ENCODE measurements around the gene PCDHGB6. TPM values are rescaled to one million over a fixed set of nuclear protein-coding genes. Genes with fewer than 3 reads are reported as not detected.
"Not testable (repeated sequence)": the region's sequence is repeated elsewhere in the genome, so short reads cannot be mapped to it uniquely, and the experiment has no call there.

Gene PCDHGB6
- total and polyA plus RNA-seq, 9 of the 15 experiments (the other 6 are each of a cell fraction or from before 2014, with no cell fraction given), result 0.01 to 0.11 (median 0.07) TPM; not detected in 1

DNA sequence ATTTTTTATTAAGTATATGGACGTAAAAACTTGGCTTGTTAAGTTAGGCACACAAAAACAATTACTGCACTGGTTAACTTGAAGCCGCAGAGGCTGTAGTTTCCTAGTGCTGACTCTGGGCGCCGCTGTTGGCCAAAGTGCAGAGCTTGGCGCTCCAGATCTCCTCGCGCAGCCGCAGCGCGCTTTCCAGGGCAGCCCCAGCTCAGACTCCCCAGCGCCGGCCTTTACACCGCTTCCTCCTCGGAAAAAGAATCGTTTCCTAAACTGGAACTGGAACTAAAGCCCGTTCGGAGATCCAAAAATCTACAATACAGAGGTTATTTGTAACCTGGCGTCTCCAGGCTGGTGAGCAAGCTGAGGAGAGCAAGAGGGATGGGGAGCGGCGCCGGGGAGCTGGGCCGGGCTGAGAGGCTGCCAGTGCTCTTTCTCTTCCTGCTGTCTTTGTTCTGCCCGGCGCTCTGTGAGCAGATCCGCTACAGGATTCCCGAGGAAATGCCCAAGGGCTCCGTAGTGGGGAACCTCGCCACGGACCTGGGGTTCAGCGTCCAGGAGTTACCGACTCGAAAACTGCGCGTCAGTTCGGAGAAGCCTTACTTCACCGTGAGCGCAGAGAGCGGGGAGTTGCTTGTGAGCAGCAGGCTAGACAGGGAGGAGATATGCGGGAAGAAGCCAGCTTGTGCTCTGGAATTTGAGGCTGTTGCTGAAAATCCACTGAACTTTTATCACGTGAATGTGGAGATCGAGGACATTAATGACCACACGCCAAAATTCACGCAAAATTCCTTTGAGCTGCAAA is 9.9 kb upstream of the PCDHGB6 start, which contains the start of gene PCDHGB5:
PCDHGB5 (plus strand) TSS at position 192 of the 796 bp plus-strand sequence; CDS start at position 373, 181 bp downstream.
- H3K9me1 ChIP-seq (ENCODE audit: control insufficient read depth, insufficient read depth, low read length); H3K4me2 ChIP-seq (ENCODE audit: insufficient read depth, low read length); intact Hi-C loops (cut with micrococcal nuclease); H3K9me3 ChIP-seq (replicated peaks; ENCODE audit: control insufficient read depth, insufficient read depth, low read depth, low read length); in situ Hi-C loops (cut with MboI); H3K79me2 ChIP-seq (ENCODE audit: control insufficient read depth, insufficient read depth, low read length); H3K9ac ChIP-seq (ENCODE audit: insufficient read depth in 1 of 2, low read depth in 2 of 2, low read length in 2 of 2); H2AFZ ChIP-seq (ENCODE audit: low read depth, low read length); H4K20me1 ChIP-seq (replicated peaks; ENCODE audit: control insufficient read depth, insufficient read depth, low read length); H3K36me3 ChIP-seq (ENCODE audit: control insufficient read depth, insufficient read depth, low read length); BruUV-seq (replicated peaks); H3K27ac ChIP-seq (ENCODE audit: extremely low read depth, low read depth, low read length); CTCF ChIA-PET (ENCODE audit: low intra/inter-chr PET ratio): not testable (repeated sequence)
- DNase-seq (ENCODE audit: extremely low read depth in 1 of 4, low spot score in 3 of 4) (peak in 3 of 4 experiments; percentile 13 to 58 (median 23)), FAIRE-seq (peak; percentile 48), ATAC-seq (peak; percentile 99)
- 6% methylated on average over 20 of the region's 43 CpGs for WGBS (ENCODE audit: insufficient coverage, low coverage, missing lambda C conversion rate)
- Histone ChIP-seq H3K4me1 (replicated peaks in 1 of 2; ENCODE audit: control insufficient read depth in 2 of 2, insufficient read depth in 2 of 2, low read length in 2 of 2) (peaks cover 0 to 14% of the 10 kb centered on the region in 2 experiments; a peak in 3 of 5 replicates), H3K4me3 (peak within 1 kb of the TSS; percentile 18; the same call in 1 of the 2 replicates), H3K27me3 (ENCODE audit: control insufficient read depth in 2 of 2, insufficient read depth in 2 of 2, low read length in 2 of 2) (peaks cover 0 to 32% of the 10 kb centered on the region in 2 experiments; a peak in 3 of 5 replicates)
- POLR2A ChIA-PET, result interaction anchor here (0.6 to 1.1 kb wide), 2 partner anchors 9 to 13 kb away, joined by 3 read pairs; no protein-coding TSS in a partner anchor
- TF ChIP-seq, protein P1, sequence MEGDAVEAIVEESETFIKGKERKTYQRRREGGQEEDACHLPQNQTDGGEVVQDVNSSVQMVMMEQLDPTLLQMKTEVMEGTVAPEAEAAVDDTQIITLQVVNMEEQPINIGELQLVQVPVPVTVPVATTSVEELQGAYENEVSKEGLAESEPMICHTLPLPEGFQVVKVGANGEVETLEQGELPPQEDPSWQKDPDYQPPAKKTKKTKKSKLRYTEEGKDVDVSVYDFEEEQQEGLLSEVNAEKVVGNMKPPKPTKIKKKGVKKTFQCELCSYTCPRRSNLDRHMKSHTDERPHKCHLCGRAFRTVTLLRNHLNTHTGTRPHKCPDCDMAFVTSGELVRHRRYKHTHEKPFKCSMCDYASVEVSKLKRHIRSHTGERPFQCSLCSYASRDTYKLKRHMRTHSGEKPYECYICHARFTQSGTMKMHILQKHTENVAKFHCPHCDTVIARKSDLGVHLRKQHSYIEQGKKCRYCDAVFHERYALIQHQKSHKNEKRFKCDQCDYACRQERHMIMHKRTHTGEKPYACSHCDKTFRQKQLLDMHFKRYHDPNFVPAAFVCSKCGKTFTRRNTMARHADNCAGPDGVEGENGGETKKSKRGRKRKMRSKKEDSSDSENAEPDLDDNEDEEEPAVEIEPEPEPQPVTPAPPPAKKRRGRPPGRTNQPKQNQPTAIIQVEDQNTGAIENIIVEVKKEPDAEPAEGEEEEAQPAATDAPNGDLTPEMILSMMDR (IDR thresholded peaks at IDR 0.05 in 2 of 3, conservative IDR thresholded peaks at IDR 0.05 in 1 of 3; ENCODE audit: insufficient read depth in 2 of 3, low read depth in 1 of 3, low read length in 3 of 3), result peak; percentile 55 to 68 (median 64)
- TF ChIP-seq NRF1 (conservative IDR thresholded peaks at IDR 0.05 in 1 of 2, IDR thresholded peaks at IDR 0.05 in 1 of 2), result peak; percentile 89 to 90
- peak in 1 of 2 experiments; percentile 41; a peak in 2 of 4 replicates for TF ChIP-seq RAD21 (CRISPR knock-in tag; conservative IDR thresholded peaks at IDR 0.05 in 1 of 2, IDR thresholded peaks at IDR 0.05 in 1 of 2)

Data from K562 (cell line).